GM10248 (cell line): Measurements from ENCODE around the gene RNF26.
A peak's percentile ranks its signal among the peaks of the same experiment; 100 is the strongest.

Source experiments
- CTCF ChIA-PET: fragments of 300-600 bp; sonication (Branson Sonifier 250); formaldehyde crosslinking; extraction: SDS; loops from one replicate; lab custom pipeline; 2021; ENCODE audit warnings: antibody characterized with exemption; lab: Yijun Ruan, JAX
- POLR2A ChIA-PET: fragments of 350-650 bp; sonication (Branson Sonifier 250); formaldehyde crosslinking; extraction: SDS; loops from one replicate; lab custom pipeline; 2020; ENCODE audit warnings: antibody characterized with exemption; lab: Yijun Ruan, JAX
- DNase-seq: peaks from one replicate; pipeline ENCODE4 v3.0.0; 2012; ENCODE audit errors: extremely low spot score
- TF ChIP-seq, protein P1 (sequence below): IDR thresholded peaks from 2 replicates; pipeline ENCODE4 v1.5.1; 2012; ENCODE audit warnings: mild to moderate bottlenecking, low read depth; ENCODE audit errors: extremely low read depth, missing control alignments, control extremely low read depth

Gene RNF26

GRCh38 chr11:119362741-119363080 is 28.4 kb downstream of the RNF26 start:
- TF ChIP-seq, protein P1, sequence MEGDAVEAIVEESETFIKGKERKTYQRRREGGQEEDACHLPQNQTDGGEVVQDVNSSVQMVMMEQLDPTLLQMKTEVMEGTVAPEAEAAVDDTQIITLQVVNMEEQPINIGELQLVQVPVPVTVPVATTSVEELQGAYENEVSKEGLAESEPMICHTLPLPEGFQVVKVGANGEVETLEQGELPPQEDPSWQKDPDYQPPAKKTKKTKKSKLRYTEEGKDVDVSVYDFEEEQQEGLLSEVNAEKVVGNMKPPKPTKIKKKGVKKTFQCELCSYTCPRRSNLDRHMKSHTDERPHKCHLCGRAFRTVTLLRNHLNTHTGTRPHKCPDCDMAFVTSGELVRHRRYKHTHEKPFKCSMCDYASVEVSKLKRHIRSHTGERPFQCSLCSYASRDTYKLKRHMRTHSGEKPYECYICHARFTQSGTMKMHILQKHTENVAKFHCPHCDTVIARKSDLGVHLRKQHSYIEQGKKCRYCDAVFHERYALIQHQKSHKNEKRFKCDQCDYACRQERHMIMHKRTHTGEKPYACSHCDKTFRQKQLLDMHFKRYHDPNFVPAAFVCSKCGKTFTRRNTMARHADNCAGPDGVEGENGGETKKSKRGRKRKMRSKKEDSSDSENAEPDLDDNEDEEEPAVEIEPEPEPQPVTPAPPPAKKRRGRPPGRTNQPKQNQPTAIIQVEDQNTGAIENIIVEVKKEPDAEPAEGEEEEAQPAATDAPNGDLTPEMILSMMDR: no peak
- no peak for DNase-seq
- ChIA-PET POLR2A (interaction anchor here (0.6 kb wide), 1 partner anchor 112 kb away, joined by 3 read pairs; no protein-coding TSS in a partner anchor), CTCF (interaction anchor here (1.2 to 4.1 kb wide), 8 partner anchors 9 to 112 kb away, joined by 3 to 27 read pairs (median 10); partner anchors contain the start of gene USP2)

GRCh38 chr11:119363081-119363850 is 28.9 kb downstream of the RNF26 start:
- TF ChIP-seq, protein P1: no peak
- ChIA-PET POLR2A (no interaction called here), CTCF (interaction anchor here (1.2 to 4.1 kb wide), 6 partner anchors 10 to 40 kb away, joined by 3 to 27 read pairs (median 7); no protein-coding TSS in a partner anchor)
- DNase-seq: no peak

DNA sequence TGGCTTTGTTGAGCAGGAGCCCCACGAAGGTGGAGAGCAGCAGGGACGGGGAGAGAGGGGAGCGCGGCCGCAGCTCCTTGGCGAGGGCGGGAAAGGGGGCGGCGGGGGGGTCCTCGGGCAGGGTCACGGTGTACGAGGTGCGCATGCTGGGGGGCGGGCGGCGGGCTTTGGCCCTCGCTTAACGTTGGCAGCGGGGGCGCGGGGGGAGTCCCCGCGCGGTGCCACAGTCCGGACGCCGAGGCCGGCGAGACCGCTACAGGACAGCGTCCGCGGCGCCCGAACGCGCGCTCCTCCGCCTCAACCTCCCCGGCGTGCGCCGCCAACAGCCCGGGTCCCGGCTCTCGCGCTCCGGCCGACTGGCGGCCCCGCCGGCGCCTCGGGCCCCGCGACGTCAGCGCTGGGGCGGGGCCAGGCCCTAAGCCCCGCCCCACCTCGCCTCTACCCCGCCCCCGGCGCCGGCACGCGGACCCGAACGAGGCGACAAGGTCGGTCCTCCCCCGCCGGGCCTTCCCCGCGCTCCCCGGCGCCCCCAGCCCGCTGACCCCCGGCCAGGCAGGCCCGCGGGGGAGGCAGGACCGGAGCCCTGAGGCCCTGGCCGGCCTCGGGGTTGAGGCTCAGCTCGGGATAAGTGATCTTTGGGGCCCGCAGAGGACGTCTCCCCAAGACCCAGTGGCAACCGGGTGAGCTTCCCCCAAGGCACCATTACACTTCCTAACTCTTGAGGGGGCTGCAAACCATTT is 29.7 kb downstream of the RNF26 start:
- POLR2A ChIA-PET: no interaction called here

DNA sequence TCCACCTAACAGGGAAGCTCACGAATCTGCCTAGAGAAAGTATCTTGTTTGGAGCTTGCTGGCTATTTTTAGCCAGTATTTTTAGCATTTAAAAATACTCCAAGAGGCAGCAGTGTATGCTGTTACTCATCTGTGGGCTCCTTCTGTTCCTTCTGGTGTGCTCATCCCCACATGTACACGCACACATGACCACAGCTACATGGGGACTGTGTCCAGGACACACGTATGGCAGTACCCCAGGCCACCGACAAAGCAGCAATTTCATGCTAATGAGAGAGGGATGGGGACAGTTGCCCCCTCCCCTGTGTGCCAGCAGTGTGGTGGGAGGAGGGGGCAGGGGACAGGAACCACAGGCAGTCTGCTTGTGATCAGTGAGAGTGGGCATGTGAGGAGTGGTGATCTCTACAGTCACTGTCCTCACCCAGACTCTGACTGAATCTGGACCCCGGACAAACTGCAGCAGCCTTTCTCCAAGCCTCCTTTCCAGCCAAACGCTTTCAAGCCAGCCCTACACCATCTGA is 30.8 kb downstream of the RNF26 start:
- DNase-seq: no peak
- POLR2A ChIA-PET: no interaction called here
- CTCF ChIA-PET: interaction anchor here (0.8 to 2.1 kb wide), 6 partner anchors 8 to 42 kb away, joined by 3 to 13 read pairs (median 6); no protein-coding TSS in a partner anchor
- TF ChIP-seq, protein P1: no peak

More for the DNA sequence above, 29.7 kb downstream of the RNF26 start:
- peak; percentile 82 for DNase-seq
- CTCF ChIA-PET: interaction anchor here (1.2 to 4.1 kb wide), 6 partner anchors 8 to 41 kb away, joined by 5 to 27 read pairs (median 6); no protein-coding TSS in a partner anchor
- TF ChIP-seq, protein P1: no peak

DNA sequence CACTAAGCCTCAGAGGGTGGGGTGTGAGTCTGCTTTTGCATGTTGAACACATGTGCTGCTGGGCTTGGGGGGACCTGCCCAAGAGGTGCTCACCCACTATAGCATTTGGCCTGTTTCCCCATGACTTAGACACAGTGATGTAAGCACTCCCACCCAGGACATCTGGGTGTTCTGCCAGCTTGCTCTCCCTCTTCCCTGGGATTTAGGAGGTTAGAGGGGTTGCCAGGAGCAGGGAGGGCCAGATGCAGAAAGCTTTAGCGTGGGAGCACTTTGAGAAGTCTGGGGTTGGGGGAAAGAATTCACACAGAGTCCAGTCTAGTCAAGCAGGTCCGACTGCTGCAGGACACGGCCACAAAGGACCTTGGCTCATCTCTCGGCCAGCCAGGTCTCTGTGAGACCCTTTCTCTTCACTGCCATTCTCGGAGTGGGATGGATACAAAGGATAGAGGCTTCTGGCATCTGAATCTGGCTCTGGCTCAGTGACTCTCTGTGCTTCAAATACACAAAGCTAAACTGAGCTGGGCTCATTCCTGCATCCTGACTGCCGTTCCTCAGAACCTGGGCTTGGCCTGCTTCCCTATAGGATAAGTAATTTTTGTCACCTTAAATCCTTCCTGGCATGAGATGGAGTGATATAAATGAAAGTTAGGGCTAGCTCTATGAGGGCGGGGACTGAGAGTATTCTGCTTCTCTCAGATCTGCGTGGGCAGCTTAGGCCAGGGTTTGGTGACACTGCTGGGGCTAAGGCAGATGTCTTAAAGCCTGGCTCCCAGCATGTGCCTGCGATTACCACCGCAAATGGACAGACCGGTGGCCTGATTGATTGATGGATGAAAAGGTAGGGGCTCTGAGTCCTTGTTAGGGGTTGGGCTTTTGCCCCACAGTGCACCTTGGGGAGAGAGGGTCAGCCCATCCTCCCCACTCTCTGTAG is 32.6 kb downstream of the RNF26 start:
- TF ChIP-seq, protein P1: no peak
- ChIA-PET POLR2A (no interaction called here), CTCF (interaction anchor here (0.9 to 11.9 kb wide), 8 partner anchors 9 to 108 kb away, joined by 3 to 159 read pairs (median 6); partner anchors contain the start of gene USP2)
- DNase-seq: no peak
